ENCODE data around the gene CUX1. TPM values are rescaled to one million over a fixed set of nuclear protein-coding genes. Genes with fewer than 3 reads are reported as not detected.

Gene CUX1
- total and polyA plus RNA-seq, 2 of the 13 experiments (the other 11 are each of a cell fraction or from before 2014, with no cell fraction given) = 13.7 to 14.9 TPM

DNA sequence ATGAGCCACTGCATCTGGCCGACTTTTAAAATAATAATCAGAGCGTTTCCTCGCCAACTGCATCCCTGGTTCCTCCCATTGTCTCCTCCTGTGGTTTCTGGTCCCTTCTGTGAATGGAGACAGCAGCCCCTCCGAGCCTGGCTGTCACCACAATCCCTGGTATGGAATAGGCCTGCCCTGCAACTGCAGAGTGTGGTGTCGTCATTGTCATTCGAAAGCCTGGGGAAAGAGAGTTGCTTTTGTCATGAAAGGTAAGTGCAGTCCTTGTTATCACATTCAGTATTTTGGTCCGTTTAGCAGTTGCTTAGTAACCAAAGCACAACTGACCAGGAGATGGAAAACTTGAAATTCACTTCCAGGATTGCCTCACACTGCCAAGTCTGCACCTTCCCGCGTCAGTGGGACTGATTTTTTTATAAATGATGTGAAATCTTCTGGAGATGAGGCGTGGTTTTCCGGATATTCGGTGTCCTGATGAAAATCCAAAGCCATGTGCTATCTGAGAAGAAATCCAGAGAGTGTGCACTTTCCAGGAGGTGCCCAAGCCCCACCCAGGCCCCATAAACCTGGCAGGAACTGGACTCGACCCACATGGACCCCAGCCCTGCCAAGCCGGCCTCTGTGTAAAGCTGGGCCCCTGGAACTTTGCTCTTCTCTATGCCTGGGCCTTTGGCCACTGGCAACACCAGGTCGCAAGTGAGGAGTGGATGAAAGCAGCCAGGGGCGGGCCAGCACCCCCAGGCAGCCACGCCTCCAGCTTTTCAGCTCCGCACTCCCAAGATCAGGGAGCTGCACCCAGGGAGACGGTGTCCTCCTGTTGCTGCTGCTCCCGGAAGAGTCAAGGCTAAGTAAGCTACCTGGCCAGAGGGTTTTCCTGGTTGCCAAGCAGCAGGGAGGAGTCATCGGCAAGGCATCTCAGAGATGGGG is 335.5 kb downstream of the CUX1 start (continued):
- TF ChIP-seq ZNF343 (CRISPR knock-in tag; IDR thresholded peaks at IDR 0.05) (peak; percentile 76; the same call in 1 of the 2 replicates), SMAD1 (CRISPR knock-in tag; IDR thresholded peaks at IDR 0.05; ENCODE audit: borderline replicate concordance, low read depth) (0 out of 2 replicates have a peak, but pooled peaks have one; percentile 11), HNRNPLL (IDR thresholded peaks at IDR 0.05; ENCODE audit: low read depth, low read length, poor library complexity, severe bottlenecking) (peak; percentile 48), ZNF24 (IDR thresholded peaks at IDR 0.05) (no peak; the same call in 1 of the 2 replicates), CBFB (CRISPR knock-in tag; IDR thresholded peaks at IDR 0.05) (0 out of 2 replicates have a peak, but pooled peaks have one; percentile 5), FOXO1 (CRISPR knock-in tag; IDR thresholded peaks at IDR 0.05) (peak; percentile 29; the same call in 1 of the 2 replicates), TGIF2 (CRISPR knock-in tag; IDR thresholded peaks at IDR 0.05) (peak; percentile 40; the same call in 1 of the 2 replicates), TOPORS (CRISPR knock-in tag; IDR thresholded peaks at IDR 0.05) (0 out of 2 replicates have a peak, but pooled peaks have one; percentile 11), ZEB1 (IDR thresholded peaks at IDR 0.05; ENCODE audit: insufficient replicate concordance, low read depth) (peak; percentile 62), RFX1 (IDR thresholded peaks at IDR 0.05) (peak; percentile 74), ASH2L (IDR thresholded peaks at IDR 0.05; ENCODE audit: insufficient read length, low read depth, low read length) (peak; percentile 98), RBM22 (optimal IDR thresholded peaks at IDR 0.05; ENCODE audit: low read length) (peak; percentile 33), ZSCAN30 (CRISPR knock-in tag; IDR thresholded peaks at IDR 0.05) (0 out of 2 replicates have a peak, but pooled peaks have one; percentile 38), PPARG (CRISPR knock-in tag; conservative IDR thresholded peaks at IDR 0.05) (peak; percentile 42), STAG1 (CRISPR knock-in tag; IDR thresholded peaks at IDR 0.05) (peak; percentile 33), ZNF549 (CRISPR knock-in tag; IDR thresholded peaks at IDR 0.05) (0 out of 2 replicates have a peak, but pooled peaks have one; percentile 41), SALL2 (CRISPR knock-in tag; IDR thresholded peaks at IDR 0.05) (peak; percentile 51; the same call in 1 of the 2 replicates), AHR (CRISPR knock-in tag; IDR thresholded peaks at IDR 0.05) (peak; percentile 57; the same call in 1 of the 2 replicates)
- TF ChIP-seq, protein P1, sequence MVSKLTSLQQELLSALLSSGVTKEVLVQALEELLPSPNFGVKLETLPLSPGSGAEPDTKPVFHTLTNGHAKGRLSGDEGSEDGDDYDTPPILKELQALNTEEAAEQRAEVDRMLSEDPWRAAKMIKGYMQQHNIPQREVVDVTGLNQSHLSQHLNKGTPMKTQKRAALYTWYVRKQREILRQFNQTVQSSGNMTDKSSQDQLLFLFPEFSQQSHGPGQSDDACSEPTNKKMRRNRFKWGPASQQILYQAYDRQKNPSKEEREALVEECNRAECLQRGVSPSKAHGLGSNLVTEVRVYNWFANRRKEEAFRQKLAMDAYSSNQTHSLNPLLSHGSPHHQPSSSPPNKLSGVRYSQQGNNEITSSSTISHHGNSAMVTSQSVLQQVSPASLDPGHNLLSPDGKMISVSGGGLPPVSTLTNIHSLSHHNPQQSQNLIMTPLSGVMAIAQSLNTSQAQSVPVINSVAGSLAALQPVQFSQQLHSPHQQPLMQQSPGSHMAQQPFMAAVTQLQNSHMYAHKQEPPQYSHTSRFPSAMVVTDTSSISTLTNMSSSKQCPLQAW (CRISPR knock-in tag; IDR thresholded peaks at IDR 0.05) = peak; percentile 88
- TF ChIP-seq, protein P2, sequence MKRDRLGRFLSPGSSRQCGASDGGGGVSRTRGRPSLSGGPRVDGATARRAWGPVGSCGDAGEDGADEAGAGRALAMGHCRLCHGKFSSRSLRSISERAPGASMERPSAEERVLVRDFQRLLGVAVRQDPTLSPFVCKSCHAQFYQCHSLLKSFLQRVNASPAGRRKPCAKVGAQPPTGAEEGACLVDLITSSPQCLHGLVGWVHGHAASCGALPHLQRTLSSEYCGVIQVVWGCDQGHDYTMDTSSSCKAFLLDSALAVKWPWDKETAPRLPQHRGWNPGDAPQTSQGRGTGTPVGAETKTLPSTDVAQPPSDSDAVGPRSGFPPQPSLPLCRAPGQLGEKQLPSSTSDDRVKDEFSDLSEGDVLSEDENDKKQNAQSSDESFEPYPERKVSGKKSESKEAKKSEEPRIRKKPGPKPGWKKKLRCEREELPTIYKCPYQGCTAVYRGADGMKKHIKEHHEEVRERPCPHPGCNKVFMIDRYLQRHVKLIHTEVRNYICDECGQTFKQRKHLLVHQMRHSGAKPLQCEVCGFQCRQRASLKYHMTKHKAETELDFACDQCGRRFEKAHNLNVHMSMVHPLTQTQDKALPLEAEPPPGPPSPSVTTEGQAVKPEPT (CRISPR knock-in tag; IDR thresholded peaks at IDR 0.05; ENCODE audit: low read depth) = peak; percentile 59; the same call in 1 of the 2 replicates
- TF ChIP-seq, protein P3, sequence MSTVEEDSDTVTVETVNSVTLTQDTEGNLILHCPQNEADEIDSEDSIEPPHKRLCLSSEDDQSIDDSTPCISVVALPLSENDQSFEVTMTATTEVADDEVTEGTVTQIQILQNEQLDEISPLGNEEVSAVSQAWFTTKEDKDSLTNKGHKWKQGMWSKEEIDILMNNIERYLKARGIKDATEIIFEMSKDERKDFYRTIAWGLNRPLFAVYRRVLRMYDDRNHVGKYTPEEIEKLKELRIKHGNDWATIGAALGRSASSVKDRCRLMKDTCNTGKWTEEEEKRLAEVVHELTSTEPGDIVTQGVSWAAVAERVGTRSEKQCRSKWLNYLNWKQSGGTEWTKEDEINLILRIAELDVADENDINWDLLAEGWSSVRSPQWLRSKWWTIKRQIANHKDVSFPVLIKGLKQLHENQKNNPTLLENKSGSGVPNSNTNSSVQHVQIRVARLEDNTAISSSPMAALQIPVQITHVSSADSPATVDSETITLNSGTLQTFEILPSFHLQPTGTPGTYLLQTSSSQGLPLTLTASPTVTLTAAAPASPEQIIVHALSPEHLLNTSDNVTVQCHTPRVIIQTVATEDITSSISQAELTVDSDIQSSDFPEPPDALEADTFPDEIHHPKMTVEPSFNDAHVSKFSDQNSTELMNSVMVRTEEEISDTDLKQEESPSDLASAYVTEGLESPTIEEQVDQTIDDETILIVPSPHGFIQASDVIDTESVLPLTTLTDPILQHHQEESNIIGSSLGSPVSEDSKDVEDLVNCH (CRISPR knock-in tag; IDR thresholded peaks at IDR 0.05) = no peak
- TF ChIP-seq, protein P4, sequence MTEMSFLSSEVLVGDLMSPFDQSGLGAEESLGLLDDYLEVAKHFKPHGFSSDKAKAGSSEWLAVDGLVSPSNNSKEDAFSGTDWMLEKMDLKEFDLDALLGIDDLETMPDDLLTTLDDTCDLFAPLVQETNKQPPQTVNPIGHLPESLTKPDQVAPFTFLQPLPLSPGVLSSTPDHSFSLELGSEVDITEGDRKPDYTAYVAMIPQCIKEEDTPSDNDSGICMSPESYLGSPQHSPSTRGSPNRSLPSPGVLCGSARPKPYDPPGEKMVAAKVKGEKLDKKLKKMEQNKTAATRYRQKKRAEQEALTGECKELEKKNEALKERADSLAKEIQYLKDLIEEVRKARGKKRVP (CRISPR knock-in tag; IDR thresholded peaks at IDR 0.05) = peak in 1 of 2 experiments; percentile 97; a peak in 2 of 4 replicates
